Activated naive CD8-positive, alpha-beta T cell treated with anti-CD3 and anti-CD28 coated beads, Interleukin-2, amount 50 U/mL, for 16 hours (primary cell): ENCODE data around the gene TMEM190.
A peak's percentile ranks its signal among the peaks of the same experiment; 100 is the strongest.
"Not testable (repeated sequence)": the region's sequence is repeated elsewhere in the genome, so short reads cannot be mapped to it uniquely, and the experiment has no call there.

Experiments
- DNase-seq: peaks from one replicate; pipeline ENCODE4 v3.0.0-alpha.2; 2020; ENCODE audit warnings: low read depth, low spot score

Gene TMEM190

DNA sequence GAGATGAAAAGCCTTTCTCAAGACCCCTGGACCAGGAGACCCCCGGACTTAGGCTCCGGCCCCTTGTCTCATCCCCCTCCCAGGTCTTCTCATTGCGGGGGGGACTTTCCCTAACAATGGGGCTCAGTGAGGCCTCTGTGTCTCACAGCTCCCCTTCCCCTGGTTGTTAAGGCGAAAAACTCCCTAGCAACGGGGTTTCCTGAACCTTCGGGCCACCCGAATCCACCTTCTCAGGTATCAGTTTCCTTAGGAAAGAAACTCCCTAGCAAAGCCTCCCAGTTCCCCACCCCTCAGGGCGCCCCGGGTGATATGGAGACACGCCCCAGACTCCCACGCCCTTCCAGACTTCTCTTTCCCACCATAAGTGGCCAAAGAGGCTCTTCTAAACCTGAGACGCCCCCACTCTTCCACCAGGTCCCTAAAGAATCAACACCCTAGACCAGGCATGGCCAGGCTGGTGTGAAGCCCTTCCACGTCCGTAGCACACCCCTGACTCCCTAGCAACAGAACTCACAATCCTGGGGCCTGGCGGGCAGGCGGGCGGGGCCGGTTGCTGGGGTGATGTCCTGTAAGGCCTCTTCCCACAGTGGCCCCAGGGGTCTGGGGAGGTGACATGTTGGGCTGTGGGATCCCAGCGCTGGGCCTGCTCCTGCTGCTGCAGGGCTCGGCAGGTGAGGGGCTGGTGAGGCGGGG lies at the start of gene TMEM190:
Gene TMEM190 (plus strand): TSS at position 586 of the 693 bp plus-strand sequence. CDS start 28 bp downstream, at position 614.
- no peak for DNase-seq

DNA sequence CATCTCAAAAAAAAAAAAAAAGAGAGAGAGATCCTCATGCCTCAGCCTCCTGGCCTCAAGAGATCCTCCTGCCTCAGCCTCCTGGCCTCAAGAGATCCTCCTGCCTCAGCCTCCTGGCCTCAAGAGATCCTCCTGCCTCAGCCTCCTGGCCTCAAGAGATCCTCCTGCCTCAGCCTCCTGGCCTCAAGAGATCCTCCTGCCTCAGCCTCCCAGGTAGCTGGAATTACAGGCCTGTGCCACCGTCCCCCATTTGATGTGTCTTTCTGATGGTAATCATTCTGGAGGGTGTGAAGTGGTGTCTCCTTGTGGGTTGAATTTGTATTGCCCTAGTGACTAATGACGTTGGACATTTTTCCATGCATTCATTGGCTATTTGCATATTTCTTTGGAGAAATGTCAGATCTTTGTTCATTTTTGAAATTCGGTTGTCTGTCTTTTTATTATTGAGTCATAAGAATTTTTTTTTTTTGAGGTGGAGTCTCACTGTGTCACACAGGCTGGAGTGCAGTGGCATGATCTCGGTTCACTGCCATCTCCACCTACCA lies 47.8 kb upstream of the TMEM190 start:
- not testable (repeated sequence) for DNase-seq

DNA sequence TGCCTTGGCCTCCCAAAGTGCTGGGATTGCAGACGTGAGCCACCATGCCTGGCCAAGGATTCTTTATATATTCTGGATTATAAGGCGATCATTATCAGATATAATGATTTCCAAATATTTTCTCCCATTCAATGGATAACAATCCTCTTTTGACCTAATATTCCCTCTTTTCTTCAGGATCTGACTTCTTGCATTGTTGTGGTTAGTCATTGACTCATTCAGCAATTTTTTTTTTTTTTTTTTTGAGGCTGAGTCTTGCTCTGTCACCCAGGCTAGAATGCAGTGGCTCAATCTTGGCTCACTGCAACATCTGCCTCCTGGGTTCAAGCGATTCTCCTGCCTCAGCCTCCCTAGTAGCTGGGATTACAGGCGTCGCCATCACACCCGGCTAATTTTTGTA lies 46.8 kb upstream of the TMEM190 start:
- not testable (repeated sequence) for DNase-seq

DNA sequence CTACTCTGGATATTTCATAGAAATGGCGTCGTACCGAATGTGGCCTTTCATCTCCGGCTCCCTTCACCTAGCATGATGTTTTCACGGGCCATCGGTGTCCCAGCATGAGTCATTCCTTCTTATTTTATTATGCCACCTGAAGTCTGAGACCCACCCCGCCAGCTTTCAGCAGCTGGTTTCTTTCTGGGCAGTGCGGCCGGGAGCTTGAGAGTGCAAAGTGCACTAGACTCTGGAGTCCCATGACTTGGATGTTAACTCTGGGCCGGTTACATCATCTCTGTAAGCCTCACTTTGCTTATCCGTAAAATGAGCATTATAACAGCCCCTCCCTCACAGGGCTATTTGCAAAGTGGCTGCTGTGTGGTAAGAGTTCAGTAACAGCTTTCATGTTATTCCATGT lies 42.8 kb upstream of the TMEM190 start:
- no peak for DNase-seq

DNA sequence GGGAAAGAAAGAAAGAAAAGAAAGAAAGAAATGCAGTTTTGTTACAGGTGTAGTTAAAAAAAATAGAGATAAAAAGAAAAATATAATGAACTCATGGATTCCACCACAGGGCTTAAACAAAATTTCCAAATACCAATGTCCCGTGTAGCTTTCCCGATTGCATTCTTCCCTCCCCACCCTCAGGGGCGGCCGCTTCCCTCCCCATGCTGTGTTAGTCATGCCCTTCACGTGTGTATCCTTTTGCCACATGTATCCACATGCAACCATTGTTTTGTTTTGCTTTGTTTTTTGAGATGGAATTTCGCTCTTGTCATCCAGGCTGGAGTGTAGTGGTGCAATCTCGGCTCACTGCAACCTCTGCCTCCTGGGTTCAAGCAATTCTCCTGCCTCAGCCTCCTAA lies 40.5 kb upstream of the TMEM190 start:
- DNase-seq, result no peak

DNA sequence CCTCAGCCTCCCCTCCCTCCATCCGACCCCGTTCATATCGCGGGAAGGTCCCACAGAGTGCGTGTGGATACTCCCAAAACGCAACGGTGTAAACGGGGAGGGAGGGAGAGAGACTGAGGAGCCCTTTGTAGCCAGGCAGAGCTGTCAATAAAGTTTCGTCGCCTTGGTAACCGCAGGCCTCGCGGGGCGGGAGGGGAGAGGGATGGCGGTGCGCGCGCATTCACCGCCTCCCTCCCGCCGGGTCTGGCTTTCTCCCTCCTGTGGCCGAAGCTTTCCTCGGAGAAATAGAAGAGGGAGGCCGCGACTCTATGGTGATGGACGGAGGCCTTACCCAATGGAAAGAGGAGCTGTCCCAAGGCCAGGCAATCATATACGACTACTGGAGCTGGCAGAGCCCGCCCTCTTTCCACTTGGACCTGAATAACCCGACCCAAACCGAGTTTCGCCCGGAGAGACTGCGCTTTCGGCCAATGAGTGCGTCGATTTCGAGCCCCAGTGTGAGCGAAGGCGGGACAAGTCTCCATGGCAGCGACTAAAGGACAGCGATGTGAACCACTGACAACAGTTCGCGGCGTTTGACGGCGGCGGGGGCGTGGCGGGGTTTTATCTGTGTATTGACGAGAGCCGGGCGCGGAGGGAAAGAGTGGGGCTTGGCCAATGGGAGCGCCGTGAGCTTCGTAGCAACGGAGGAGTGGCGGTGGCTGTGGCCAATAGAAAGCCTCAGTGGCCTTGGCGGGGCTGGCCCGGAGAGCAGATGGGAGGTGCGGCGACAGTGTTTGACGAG lies 37.3 kb upstream of the TMEM190 start, which contains the start of gene KMT5C:
Gene KMT5C (plus strand): TSS at position 772 of the 784 bp plus-strand sequence. CDS start 2,061 bp downstream, outside the sequence.
- peak; percentile 100 for DNase-seq

DNA sequence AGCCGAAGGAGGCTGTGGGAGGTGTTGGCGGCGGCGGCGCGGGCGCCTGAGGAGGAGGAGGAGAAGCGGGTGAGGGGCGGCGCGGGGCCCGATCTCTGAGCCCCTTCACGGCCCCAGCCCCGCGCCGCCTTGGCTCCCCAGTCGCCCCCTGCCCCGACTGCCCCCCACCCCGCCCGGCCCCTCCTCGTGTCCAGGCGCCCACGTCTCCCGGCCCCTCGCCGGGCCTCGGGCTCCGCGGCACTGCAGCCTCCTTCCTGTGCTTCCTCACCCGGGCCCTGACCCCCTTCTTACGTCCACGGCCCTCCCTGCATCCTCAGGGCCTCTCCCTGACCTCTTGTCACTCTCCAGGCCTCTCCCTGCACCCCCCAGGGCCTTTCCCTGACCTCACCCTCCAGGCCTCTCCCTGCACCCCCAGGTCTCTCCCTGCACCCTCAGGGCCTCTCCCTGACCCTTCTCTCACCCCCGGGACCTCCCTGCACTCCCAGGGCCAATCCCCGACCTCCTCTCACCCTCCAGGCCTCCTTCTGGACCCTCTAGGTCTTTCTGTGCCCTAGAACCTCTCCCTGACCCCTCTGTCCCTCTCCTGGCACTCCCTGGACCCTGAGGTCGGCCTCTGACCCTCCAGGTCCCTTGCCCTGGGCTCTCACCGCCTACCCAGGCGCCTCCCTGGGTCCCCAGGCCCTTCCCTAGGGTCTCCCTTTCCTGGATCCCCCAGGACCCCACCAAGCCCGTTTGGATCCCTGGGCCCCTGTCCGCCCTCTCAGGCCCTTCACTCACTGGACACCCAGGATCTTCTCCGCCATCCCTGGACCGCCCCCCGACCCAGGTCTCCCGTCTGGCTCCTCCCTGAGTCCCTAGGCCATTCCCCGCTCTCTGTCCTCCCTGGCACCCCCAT lies 36.5 kb upstream of the TMEM190 start:
- DNase-seq, result no peak

DNA sequence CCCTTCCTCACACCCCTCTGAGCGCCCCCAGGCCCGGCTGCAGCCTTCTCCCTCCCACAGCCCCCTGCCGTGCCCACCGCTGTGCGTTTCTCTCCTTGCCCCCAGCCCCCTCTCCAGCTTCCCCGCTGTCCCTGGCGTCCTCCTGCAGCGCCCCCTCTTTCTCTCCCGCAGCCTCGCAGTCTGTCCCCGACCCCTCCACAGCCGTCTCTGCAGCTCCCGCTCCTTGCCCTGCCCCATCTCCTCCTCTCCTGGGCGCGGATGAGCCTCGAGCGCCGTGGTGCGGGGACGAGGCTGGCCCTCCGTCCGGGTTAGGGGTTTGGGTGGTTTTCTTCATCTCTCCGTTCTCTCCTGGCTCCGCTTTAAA lies 35.9 kb upstream of the TMEM190 start:
- DNase-seq, result no peak

DNA sequence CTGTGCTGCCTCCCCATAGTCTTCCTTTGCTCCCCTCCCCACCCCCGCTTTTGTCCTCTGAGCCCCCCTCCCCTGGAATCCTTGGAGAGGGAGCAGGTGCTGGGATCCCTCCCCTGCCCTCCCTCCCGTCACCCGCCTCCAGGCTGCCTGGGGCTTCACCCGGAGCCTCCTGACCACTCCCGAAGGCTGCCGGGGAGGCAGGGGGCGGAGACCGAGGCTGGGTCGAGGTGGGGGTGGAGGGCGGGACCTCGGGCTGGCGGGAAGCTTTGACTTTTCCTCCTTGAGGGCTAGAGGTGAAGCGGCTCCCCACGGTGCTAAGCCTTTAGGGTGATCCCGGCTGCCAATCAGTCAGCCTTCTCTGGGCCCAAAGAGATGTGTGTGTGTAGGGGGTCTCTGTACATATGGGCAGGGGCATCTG lies 35.4 kb upstream of the TMEM190 start:
- DNase-seq, result no peak

DNA sequence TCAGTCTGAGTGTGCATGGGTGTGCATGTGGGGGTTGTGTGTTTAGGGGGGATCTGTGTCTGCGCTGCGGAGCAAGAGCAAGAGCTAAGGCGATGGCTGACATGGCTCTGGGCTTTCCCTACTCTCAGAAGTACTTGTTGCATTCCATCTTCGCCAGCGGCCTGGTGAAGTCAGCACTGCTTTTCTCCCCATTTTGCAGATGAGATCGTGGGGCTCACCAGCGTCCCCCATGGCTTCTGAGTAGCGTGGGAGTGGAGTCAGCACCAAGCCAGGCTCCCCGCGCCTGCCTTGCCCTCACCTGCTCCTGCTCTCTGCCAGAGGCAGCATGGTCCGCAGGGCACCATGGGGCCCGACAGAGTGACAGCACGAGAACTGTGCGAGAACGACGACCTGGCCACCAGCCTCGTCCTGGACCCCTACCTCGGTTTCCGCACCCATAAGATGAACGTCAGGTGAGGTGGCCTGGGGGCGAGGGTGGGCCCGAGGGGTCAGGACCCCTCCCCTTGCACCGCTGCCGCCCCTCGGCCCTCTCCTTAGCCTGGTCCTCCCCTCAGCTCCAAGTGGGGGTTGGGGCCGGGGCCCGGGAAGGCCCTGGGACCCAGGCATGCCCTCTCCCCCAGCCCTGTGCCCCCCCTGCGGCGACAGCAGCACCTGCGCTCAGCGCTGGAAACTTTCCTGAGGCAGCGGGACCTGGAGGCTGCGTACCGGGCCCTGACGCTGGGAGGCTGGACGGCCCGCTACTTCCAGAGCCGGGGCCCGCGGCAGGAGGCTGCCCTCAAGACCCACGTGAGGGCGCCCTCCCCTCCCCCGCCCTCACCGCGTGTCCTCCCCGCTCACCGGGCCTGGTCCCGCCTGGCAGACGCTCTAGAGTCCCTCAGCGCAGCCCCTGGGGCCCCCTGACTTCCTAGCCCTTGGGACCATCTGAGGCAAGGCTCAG lies 34.8 kb upstream of the TMEM190 start:
- no peak for DNase-seq

DNA sequence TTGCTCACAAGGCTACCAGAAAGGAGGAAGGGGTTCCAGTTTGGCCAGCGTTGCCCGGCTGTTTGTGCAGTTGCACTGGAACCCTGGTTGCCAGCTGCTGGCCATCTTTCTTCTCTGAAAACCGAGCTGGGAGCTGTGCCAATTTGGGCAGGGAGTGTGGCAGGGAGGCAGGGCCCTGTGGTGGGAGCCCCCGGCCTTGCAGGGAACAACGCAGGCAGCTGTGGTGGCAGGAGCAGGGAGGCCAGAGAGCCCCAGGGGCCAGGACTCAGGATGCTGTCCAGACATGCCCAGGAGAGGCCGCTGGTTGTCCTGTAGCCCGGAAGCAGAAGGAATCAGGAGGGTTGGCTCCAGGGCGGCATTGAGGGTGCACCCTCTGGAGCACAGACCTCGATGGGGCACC lies 32.2 kb upstream of the TMEM190 start:
- no peak for DNase-seq

DNA sequence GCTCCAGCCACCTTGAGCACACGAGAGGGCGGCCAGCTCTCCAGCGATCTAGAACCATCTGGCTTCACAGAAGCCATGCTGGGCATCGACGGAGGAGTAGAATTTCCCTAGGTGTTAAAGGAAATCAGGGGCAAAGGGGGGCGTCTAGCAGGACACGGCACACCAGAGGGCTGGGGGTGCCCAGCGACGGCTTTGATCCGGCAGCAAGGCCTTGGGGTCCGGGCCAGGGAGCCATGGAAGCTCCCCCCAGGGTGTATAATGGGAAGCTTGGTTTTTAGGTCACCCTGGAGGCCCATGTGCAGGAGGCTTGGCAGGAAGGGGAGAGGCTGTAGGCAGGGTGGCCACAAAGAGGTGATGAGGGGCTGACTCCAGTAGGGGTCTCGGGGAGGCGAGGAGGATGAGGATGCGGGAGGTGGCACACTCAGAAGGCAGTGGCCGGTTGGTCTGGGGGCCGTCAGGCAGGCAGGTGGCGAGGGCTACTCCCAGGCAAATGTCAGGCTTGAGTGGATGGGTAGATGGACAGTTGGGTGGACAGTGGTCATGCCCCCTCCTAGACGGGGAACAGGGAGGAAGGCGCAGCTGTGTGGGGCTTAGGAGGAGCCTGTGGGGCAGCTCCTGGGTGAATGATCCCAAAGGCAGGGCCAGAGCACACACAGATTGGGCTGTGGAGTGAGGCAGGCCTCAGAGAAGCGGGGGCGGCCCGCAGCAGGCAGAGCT lies 31.4 kb upstream of the TMEM190 start:
- no peak for DNase-seq

DNA sequence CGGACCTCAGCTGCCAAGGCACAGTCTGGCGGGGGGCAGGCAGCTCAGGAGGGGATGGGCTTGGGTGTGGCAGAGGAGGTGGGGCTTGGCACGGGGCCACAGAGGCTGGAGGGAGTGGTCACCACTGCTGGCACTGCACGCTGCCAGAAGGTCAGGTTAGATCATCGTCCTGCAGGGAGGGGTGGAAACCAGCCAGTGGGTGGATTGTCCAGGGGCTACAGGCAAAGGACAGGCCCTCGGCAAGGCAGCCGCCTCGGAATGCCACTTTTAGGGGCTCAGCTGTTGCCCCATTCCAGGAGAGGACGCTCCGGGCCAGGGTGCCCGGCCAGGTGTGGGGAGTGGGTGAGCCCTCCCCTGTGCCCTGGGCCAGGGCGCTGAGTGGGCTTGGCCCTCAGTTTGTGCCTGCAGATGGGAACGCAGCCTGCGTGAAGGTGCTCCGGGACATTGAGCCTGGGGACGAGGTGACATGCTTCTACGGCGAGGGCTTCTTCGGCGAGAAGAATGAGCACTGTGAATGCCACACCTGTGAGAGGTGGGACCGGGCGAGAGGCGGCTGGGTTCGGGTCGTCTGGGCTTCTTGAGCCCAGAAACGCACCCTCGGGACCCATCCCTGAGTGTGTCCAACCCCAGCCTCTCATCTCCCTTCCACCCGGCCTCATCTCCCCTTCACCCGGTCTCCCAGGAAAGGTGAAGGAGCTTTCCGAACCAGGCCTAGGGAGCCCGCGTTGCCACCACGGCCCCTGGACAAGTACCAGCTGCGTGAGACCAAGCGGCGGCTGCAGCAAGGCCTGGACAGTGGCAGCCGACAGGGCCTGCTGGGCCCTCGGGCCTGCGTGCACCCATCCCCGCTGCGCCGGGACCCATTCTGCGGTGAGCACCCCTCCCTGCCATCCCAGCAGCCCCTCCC lies 30.6 kb upstream of the TMEM190 start:
- DNase-seq, result no peak

DNA sequence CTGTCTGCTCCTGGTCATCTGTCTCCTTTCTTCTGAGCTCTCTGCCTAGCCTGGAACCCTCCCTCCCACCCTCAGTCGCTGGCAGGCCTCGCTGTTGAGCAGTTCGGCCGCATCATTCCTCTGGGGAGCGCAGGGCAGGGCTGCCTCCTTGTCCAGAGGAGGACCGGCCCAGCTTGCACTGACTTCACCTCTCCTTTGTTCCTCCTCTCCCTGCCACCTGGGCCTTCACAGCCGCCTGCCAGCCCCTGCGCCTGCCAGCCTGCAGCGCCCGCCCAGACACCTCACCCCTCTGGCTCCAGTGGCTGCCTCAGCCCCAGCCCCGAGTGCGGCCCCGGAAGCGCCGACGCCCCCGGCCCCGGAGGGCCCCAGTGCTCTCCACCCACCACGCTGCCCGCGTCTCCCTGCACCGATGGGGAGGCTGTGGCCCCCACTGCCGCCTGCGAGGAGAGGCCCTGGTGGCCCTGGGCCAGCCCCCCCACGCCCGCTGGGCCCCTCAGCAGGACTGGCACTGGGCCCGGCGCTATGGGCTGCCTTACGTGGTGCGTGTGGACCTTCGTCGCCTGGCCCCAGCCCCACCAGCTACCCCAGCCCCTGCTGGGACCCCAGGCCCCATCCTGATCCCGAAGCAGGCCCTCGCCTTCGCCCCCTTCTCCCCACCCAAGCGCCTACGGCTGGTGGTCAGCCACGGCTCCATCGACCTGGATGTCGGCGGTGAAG lies 29.7 kb upstream of the TMEM190 start:
- DNase-seq, result no peak

DNA sequence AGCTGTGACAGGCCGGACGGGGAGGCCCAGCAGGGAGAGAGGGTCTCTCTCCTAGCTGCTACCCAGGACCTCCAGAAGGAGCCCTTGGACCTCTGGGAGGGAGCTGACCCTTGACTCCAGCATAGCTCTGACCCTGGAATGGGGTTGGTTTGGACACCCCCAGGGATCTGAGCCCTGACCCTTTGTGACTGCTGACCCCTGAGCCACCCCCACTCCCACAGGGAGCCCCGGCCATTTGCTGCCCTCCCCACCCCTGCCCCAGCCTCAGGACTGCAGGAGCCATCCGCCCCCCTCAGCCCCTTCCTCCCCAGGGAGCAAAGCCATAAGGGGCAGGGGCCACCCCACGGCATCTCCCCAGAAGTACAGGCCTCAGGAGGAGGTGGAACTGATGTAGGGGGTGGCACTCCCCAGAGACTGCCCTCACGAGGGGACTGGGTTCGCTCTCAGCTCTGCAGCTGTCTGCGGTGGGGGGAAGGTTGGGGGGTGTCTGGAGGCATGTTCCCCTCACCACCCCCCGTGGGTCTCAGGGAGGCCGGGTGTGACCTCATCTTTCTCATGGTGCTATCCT lies 29.1 kb upstream of the TMEM190 start:
- no peak for DNase-seq

DNA sequence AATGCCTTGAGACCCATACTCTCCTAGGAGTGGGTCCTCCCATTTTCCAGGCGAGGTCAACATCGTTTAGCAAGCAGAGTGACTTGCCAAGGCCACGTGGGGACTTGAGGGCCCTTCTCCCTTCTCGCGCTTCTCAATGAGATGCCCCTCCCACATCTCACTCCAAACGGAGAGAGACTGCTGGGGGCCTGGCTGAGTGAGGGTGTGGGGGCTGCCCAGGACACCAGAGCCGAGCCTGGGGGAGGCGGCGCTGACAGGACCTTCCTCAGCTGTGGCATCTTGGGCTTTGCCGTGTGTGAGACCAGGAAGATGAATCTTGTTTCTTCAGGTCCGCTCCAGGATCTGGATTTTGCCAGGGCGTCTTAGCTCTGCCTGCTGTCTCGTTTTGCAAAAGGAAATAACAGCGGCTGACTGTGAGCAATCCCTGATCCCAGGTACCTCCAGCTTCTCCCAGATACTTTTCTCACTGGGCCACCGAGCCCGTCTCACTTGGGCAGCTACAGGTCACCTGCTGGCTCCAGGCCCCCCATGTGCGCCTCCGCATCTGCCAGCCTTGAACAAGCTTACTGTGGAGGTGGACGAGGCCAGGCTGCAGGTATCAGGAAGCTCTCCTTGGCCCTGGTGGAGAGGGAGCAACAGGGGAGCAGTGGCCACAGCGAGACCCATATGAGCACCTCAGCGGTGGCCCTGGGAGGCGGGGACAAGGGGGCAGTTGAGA lies 28.1 kb upstream of the TMEM190 start:
- DNase-seq, result no peak

DNA sequence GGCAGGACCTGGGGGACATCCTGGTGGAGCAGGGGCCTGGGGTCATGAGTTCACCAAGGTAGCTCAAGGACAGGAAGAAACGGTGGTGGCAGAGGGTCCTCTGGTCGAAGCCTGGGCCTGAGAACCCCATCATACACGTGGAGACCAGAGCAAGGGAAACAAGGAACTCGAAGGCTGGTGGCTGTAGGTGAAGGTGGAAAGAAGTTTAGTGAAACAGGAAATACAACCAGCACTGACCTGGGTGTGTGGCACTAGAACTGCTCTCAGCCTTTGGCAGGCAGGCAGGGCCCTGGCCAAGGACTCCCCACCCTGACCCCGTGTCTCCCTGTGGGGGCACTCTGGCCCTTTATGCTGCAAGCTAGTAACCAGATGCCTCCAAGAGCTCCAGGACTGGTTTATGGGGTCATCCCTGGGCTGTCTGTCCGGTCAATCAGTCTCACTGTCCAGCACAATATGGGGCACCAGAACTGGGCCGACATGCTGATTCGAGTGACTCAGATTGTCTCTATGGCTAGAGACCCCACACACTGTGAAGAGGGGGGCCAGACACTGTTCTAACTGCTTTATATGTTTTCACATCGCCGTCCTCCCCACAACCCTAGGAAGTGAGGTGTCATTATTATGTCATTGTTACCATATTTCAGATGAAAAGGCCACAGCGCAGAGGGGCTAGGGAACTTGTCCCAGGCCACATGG lies 25.9 kb upstream of the TMEM190 start:
- no peak for DNase-seq
